PFSK-1 (cell line): ENCODE measurements around the gene DAZAP2.

ENCODE experiments used
- FOXP2 ChIP-seq: optimal IDR thresholded peaks from 2 replicates; pipeline ENCODE3; 2011; ENCODE audit warnings: borderline replicate concordance, control low read depth, inconsistent platforms; ENCODE audit not compliant: insufficient read depth; ENCODE audit errors: extremely low read length, extremely low read depth
- POLR2AphosphoS5 ChIP-seq: IDR thresholded peaks from 2 replicates; pipeline ENCODE4 v1.6.1; 2012; ENCODE audit warnings: low read depth, mild to moderate bottlenecking, control low read depth, low read length, moderate library complexity
- SIN3A ChIP-seq: IDR thresholded peaks from 2 replicates; pipeline ENCODE4 v1.6.1; 2012; ENCODE audit warnings: mild to moderate bottlenecking, low read length, moderate library complexity, borderline replicate concordance; ENCODE audit not compliant: insufficient read depth
- TAF1 ChIP-seq: IDR thresholded peaks from 2 replicates; pipeline ENCODE4 v1.6.1; 2012; ENCODE audit warnings: low read length, control low read depth, borderline replicate concordance; ENCODE audit not compliant: insufficient read depth
- TF ChIP-seq, protein P1 (sequence below), 2 experiments: IDR thresholded peaks; 2 replicates each; pipeline versions ENCODE4 v1.6.1 to v1.8.0; 2011 to 2012; ENCODE audit warnings: low read depth in 2 of 2, low read length in 2 of 2, control low read depth in 1 of 2, inconsistent platforms in 1 of 2, mild to moderate bottlenecking in 1 of 2, moderate library complexity in 1 of 2; ENCODE audit not compliant: insufficient read depth in 1 of 2

DNA sequence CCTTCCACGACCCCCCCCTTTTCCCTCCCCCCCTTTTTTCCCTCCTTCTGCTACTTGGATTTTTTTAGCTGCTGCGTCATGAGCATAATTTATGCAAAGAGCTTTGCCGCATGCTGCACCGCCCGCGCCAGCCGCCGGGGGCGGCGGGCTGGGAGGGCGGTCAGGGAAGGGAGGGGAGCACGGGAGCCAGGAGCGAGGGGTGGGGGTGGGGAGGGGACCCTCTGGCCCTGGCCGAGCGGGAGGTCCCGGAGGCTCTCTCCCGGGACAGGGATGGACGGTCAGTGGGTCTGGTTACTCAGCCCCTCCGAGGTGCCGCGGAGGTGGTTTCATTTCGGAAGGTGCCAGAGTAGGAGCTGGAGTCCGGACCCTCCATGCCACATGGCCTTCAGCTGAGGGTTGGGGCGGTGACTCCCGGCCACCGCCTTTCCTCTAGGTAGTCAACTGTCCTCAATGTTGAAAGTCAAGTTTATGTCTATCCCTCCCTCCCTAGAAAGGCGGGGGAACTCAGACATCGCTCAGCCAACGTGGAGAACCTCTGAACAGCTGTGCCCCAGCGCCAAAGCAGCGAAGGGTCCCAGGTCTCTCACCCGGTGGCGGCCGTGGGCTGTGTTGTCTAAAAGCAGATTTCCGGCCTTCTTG is 20.5 kb upstream of the DAZAP2 start, which contains the start of gene POU6F1:
- TF ChIP-seq TAF1 (peak; percentile 58; the same call in 1 of the 2 replicates), POLR2AphosphoS5 (no peak; the same call in 1 of the 2 replicates), SIN3A (peak; percentile 89; the same call in 1 of the 2 replicates), FOXP2 (no peak)
- TF ChIP-seq, protein P1, sequence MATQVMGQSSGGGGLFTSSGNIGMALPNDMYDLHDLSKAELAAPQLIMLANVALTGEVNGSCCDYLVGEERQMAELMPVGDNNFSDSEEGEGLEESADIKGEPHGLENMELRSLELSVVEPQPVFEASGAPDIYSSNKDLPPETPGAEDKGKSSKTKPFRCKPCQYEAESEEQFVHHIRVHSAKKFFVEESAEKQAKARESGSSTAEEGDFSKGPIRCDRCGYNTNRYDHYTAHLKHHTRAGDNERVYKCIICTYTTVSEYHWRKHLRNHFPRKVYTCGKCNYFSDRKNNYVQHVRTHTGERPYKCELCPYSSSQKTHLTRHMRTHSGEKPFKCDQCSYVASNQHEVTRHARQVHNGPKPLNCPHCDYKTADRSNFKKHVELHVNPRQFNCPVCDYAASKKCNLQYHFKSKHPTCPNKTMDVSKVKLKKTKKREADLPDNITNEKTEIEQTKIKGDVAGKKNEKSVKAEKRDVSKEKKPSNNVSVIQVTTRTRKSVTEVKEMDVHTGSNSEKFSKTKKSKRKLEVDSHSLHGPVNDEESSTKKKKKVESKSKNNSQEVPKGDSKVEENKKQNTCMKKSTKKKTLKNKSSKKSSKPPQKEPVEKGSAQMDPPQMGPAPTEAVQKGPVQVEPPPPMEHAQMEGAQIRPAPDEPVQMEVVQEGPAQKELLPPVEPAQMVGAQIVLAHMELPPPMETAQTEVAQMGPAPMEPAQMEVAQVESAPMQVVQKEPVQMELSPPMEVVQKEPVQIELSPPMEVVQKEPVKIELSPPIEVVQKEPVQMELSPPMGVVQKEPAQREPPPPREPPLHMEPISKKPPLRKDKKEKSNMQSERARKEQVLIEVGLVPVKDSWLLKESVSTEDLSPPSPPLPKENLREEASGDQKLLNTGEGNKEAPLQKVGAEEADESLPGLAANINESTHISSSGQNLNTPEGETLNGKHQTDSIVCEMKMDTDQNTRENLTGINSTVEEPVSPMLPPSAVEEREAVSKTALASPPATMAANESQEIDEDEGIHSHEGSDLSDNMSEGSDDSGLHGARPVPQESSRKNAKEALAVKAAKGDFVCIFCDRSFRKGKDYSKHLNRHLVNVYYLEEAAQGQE (IDR thresholded peaks at IDR 0.05; ENCODE audit: insufficient read depth in 1 of 2, low read depth in 2 of 2, low read length in 2 of 2), result no peak
